Prostate gland (tissue), 2 donors: ENCODE measurements around the gene TADA1.

Experiments used
- POLR2A ChIP-seq: fragments of 450-650 bp; IDR thresholded peaks from one replicate; pipeline ENCODE4 v1.6.1; 2016; ENCODE audit warnings: antibody characterized with exemption, mild to moderate bottlenecking
- TF ChIP-seq, protein P1 (sequence below), 4 experiments: fragments of 200-600 bp in 2 of 4; fragments of 450-650 bp in 2 of 4; sonication (generic) in 2 of 4; IDR thresholded peaks; 1 replicate in 3 of 4; 2 replicates in 1 of 4; pipeline ENCODE4 v1.5.1; 2016 to 2019; ENCODE audit warnings: antibody characterized with exemption in 4 of 4, mild to moderate bottlenecking in 2 of 4, moderate library complexity in 2 of 4

DNA sequence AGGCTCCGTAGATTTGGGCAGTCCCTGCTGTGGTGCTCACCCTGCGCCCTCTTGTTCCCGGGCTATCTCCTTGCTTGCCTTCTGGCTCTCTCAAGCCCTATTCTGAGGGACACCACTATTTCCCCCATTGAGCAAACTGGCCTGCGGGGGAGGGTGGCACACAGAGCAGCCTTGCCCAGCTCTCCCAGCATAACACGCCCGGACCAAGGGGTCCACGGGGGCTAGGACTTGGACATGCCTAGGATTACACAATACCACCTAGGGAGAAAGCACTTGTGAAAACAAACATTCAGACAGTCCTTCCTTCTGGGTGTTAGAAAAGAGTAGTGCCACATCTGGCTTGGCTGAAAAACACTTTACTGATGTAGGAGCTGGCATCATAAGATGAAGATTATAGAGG lies 7.4 kb downstream of the TADA1 start:
- TF ChIP-seq, protein P1, sequence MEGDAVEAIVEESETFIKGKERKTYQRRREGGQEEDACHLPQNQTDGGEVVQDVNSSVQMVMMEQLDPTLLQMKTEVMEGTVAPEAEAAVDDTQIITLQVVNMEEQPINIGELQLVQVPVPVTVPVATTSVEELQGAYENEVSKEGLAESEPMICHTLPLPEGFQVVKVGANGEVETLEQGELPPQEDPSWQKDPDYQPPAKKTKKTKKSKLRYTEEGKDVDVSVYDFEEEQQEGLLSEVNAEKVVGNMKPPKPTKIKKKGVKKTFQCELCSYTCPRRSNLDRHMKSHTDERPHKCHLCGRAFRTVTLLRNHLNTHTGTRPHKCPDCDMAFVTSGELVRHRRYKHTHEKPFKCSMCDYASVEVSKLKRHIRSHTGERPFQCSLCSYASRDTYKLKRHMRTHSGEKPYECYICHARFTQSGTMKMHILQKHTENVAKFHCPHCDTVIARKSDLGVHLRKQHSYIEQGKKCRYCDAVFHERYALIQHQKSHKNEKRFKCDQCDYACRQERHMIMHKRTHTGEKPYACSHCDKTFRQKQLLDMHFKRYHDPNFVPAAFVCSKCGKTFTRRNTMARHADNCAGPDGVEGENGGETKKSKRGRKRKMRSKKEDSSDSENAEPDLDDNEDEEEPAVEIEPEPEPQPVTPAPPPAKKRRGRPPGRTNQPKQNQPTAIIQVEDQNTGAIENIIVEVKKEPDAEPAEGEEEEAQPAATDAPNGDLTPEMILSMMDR (IDR thresholded peaks at IDR 0.05) = no peak
- TF ChIP-seq POLR2A = no peak
